Astrocyte of the cerebellum (primary cell): Measurements from ENCODE around the gene KIRREL2.

Experiments used
- DNase-seq: peaks from one replicate; pipeline ENCODE4 v3.0.0-alpha.2; 2011; ENCODE audit warnings: low read depth
- H3K4me3 ChIP-seq: 2 replicates; pipeline ENCODE4 v1.5.1; 2011; ENCODE audit warnings: mild to moderate bottlenecking, low read depth, low read length, moderate library complexity
- in situ Hi-C: cut with HindIII; loops from 2 replicates; pipeline ENCODE4 v1.10.0; 2017; ENCODE audit warnings: low sequenced_read_pairs
- TF ChIP-seq, protein P1 (sequence below): IDR thresholded peaks from 2 replicates; pipeline ENCODE4 v1.5.1; 2012; ENCODE audit warnings: low read length, low read depth, moderate library complexity, mild to moderate bottlenecking; ENCODE audit errors: missing control alignments

KIRREL2 gene

DNA sequence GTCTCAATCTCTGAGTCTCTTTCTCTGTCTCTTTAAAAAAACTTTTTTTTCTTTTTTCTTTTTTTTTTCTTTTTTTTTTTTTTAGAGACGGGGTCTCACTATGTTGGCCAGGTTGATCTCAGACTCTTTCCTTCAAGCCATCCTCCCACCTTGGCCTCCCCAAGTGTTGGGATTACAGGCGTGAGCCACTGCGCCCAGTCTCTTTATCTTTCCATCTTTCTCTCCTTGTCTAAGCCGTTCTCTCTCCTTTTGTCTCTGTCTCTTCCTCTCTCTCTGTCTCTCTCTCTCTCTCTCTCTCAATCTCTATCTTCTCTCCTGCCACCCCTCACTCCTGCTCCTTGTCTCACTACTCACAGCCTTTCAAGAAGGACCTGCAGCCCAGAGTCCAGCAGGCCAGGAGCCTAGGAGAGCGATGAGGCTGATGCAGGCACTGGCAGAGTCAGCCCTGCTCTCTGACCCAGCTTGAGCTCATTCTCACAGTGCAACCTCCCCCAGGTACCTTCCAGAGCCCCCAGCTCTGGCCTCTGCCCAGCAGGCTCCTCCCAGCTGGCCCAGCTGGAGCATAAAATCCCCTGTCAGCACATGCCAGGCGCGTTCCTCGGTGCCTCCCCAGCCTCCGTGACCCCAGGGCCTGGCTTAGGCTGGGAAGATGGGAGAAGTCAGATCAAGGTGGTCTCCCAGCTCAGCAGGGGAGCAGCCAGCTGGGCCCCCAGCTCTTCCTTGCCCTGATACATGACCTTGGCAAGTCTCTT lies 4.5 kb upstream of the KIRREL2 start, which contains the start of gene NPHS1:
Gene NPHS1 (minus strand): TSS at position 476 of the 752 bp plus-strand sequence. CDS start 667 bp downstream, outside the sequence.
- in situ Hi-C loops, result loop anchor here (5.0 kb wide), 1 partner anchor 50 kb away; the partner anchor contains the start of genes HCST and NFKBID
- no peak for DNase-seq
- no peak within 1 kb of the TSS for H3K4me3 ChIP-seq
- TF ChIP-seq, protein P1, sequence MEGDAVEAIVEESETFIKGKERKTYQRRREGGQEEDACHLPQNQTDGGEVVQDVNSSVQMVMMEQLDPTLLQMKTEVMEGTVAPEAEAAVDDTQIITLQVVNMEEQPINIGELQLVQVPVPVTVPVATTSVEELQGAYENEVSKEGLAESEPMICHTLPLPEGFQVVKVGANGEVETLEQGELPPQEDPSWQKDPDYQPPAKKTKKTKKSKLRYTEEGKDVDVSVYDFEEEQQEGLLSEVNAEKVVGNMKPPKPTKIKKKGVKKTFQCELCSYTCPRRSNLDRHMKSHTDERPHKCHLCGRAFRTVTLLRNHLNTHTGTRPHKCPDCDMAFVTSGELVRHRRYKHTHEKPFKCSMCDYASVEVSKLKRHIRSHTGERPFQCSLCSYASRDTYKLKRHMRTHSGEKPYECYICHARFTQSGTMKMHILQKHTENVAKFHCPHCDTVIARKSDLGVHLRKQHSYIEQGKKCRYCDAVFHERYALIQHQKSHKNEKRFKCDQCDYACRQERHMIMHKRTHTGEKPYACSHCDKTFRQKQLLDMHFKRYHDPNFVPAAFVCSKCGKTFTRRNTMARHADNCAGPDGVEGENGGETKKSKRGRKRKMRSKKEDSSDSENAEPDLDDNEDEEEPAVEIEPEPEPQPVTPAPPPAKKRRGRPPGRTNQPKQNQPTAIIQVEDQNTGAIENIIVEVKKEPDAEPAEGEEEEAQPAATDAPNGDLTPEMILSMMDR, result no peak

DNA sequence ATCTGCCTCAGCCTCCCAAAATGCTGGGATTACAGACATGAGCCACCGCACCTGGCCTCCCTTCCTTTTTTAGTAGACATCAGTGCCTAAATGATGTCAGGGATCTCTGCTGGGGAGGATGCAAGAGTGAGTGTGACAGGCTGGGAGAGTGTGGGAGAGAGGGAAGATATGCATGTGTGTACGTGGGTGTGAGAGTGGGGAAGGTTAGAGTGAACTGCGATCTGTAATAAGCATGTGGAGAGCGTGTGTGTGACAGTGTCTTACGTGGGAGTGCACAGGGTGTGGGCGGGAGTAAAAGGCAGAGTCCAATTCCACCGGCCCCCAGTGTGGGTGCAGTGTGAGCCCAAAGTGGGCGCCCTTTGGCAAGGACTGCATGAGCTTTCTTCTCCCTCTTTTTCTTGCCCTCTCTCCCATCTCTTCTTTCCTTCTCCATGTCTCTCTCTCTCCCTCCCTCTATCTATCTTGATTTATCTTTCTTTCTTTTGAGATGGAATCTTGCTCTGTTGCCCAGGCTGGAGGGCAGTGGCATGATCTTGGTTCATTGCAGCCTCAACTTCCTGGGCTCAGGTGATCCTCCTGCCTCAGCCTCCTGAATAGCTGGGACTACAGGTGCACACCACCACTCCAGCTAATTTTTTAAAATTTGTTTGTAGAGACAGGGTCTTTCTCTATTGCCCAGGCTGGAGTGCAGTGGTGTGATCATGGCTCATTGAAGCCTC lies 3.5 kb upstream of the KIRREL2 start:
- no peak overlapping the region for H3K4me3 ChIP-seq
- in situ Hi-C loops, result loop anchor here (5.0 kb wide), 1 partner anchor 49 kb away; the partner anchor contains the start of genes HCST and NFKBID
- TF ChIP-seq, protein P1, result no peak
- no peak for DNase-seq

DNA sequence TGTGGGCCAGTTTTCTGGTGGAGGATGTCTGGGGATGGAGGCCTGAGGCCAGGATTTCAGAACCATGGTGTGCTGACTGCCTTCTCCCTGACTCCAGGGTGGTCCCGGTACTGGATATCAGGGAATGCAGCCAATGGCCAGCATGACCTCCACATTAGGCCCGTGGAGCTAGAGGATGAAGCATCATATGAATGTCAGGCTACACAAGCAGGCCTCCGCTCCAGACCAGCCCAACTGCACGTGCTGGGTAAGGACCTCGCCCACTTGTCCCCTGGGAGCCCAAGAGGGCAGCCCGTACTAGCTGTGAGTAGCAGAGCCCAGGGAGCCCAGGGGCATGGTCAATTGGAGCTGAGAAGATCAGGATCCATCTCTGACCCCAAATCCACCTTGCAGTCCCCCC lies 1.6 kb downstream of the KIRREL2 start:
- no peak overlapping the region for H3K4me3 ChIP-seq
- in situ Hi-C loops, result no loop called here
- TF ChIP-seq, protein P1, result no peak
- no peak for DNase-seq

DNA sequence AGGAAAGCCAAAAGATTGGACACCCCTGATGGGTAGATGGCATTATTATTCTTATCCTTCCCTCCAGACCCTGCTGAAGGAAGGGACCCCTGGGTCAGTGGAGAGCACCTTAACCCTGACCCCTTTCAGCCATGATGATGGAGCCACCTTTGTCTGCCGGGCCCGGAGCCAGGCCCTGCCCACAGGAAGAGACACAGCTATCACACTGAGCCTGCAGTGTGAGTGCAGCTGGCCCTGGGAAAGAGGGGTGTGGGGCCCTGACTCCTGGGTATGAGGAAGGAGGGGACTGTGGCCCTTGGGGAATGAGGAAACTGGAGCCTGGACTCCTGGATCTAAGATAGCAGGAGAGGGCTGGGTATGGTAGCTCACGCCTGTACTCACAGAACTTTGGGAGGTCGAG lies 2.7 kb downstream of the KIRREL2 start:
- no peak for DNase-seq
- TF ChIP-seq, protein P1, result no peak
- in situ Hi-C loops, result no loop called here
- no peak overlapping the region for H3K4me3 ChIP-seq

DNA sequence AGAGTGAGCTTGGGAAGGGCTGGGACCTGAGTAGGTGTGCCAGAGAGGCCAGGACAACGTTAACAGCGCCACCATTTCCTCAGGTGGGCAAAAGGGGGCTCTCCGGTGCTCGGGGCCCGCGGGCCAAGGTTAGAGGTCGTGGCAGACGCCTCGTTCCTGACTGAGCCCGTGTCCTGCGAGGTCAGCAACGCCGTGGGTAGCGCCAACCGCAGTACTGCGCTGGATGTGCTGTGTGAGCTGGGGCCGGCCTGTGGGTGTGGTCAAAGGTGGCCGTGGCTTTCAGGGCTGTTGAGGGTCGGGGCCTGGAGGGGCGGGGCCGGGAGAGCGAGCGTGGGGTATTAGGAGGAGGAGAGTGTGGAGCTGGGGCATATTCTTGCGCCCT lies 3.7 kb downstream of the KIRREL2 start:
- TF ChIP-seq, protein P1, result no peak
- no peak for DNase-seq
- no peak overlapping the region for H3K4me3 ChIP-seq
- in situ Hi-C loops, result no loop called here

DNA sequence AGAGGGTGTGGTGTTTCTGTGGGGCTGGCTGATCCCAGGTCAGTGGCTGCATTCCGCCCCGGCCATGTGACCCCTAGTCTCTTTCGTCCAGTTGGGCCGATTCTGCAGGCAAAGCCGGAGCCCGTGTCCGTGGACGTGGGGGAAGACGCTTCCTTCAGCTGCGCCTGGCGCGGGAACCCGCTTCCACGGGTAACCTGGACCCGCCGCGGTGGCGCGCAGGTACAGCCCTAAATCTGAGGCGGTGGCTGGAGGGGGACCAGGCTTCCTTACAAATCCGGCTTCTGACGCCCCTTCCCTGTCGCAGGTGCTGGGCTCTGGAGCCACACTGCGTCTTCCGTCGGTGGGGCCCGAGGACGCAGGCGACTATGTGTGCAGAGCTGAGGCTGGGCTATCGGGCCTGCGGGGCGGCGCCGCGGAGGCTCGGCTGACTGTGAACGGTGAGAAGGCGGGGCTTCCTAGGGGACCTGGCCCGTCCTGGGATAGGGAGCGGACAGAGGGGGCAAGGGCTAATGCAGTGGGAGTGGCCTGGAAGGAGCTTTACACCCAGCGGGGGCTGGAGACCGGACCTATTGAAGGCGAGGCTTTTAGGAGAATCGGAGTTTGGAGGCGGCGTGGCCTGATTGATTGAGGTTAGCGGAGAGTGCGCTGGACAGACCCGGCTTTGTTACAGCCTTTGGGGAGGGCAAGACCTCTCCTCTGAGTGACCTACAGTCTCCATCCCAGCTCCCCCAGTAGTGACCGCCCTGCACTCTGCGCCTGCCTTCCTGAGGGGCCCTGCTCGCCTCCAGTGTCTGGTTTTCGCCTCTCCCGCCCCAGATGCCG lies 4.3 kb downstream of the KIRREL2 start:
- TF ChIP-seq, protein P1, result no peak
- in situ Hi-C loops, result no loop called here
- no peak for DNase-seq
- H3K4me3 ChIP-seq, result no peak overlapping the region
